Activated naive CD4-positive, alpha-beta T cell treated with Interleukin-2 at 50 U/mL for 16 hours (primary cell): ENCODE data around the gene MLIP.
"Not testable (repeated sequence)": the region's sequence is repeated elsewhere in the genome, so short reads cannot be mapped to it uniquely, and the experiment has no call there.

Experiments used
- DNase-seq: peaks from one replicate; pipeline ENCODE4 v3.0.0-alpha.2; 2020

The MLIP gene, protein sequence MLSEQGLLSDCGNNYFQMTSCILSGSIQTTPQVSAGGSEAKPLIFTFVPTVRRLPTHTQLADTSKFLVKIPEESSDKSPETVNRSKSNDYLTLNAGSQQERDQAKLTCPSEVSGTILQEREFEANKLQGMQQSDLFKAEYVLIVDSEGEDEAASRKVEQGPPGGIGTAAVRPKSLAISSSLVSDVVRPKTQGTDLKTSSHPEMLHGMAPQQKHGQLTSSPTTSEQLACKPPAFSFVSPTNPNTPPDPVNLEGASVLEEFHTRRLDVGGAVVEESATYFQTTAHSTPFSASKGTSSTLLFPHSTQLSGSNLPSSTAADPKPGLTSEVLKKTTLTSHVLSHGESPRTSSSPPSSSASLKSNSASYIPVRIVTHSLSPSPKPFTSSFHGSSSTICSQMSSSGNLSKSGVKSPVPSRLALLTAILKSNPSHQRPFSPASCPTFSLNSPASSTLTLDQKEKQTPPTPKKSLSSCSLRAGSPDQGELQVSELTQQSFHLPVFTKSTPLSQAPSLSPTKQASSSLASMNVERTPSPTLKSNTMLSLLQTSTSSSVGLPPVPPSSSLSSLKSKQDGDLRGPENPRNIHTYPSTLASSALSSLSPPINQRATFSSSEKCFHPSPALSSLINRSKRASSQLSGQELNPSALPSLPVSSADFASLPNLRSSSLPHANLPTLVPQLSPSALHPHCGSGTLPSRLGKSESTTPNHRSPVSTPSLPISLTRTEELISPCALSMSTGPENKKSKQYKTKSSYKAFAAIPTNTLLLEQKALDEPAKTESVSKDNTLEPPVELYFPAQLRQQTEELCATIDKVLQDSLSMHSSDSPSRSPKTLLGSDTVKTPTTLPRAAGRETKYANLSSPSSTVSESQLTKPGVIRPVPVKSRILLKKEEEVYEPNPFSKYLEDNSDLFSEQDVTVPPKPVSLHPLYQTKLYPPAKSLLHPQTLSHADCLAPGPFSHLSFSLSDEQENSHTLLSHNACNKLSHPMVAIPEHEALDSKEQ

DNA sequence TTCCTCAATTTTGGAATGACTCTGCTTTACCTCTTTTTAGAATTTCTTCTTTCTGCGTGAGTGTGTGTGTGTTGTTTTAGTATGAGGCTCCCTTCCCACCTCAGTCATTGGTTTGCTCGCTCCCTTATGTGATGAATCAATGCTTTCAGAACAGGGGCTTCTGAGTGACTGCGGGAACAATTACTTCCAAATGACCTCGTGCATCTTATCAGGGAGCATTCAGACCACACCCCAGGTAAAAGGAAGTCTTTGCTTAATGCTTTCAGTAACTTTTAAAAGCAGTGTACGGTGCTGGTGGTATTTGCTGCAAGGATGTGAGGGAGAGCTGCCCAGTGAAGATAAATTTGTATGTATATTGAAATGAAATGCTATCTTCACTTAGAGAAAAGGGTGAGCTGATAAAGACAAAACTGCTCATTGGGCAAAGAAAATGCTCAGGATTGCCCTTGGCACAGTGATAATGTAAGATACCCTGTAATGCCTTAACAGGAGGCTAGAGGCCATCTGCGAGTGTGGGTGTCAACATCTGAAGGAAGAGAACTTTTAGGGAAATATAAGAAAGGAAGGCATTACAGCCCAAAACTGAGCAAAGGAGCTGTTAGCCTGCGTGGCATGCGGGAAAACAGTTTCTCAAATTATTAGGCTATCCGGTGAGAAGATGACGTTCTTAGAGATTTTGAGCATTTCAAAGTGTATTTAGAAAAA is at the start of gene MLIP:
TSS of gene MLIP (plus strand) at position 103 of the 705 bp plus-strand sequence. CDS start at position 140, 37 bp downstream.
- no peak for DNase-seq

DNA sequence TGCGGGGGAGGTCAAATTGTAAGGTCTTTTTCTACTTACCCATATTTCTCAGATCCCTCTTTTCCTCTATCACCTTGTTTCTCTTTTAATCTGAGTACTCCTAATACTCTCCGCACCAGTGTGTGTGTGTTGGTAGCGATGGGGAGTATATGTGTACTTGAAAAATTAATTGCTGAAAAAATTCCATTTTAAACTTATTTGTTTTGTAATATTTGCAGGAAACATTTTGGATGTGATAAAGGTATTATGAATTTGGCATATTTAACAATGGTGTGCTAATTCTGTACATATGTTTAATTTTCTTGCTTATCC is 48.1 kb upstream of the MLIP start:
- DNase-seq, result no peak

DNA sequence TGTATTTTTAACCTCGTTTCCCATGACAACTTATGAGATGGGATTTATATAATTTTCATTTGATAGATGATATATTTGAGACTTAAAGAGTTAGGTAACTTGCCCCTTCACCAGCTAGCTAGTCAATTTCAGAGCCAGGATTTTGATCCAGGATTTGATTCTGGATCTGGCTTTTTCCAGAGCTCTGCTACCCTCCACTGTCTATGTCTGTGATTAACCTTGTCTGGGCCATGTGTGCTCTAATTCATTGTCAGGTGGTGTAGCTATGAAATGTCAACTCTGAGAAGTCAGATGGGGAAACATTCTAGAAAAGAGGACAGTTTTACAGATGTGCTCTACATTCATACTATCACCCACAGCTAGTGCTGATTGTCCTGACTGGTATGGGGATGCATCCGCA is 42.5 kb upstream of the MLIP start:
- no peak for DNase-seq

DNA sequence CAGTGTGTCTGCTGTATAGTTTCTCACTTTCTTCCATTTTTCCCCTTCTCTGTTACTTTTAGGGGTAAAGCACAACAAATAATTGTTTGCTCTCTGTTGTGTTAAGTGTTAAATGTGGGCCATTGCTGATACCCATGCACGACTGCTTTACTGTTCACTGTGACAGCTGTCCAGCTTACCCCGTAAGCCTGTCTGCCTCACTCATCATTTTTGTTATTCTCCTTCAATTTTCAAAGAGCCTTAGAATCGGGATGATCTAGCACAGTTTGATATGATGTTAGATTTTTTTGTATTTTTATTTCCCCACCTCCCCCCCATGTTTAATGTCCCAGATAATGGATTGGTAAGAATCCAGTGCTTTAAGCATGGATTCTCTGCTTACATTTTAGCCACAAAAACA is 41.2 kb upstream of the MLIP start:
- no peak for DNase-seq

DNA sequence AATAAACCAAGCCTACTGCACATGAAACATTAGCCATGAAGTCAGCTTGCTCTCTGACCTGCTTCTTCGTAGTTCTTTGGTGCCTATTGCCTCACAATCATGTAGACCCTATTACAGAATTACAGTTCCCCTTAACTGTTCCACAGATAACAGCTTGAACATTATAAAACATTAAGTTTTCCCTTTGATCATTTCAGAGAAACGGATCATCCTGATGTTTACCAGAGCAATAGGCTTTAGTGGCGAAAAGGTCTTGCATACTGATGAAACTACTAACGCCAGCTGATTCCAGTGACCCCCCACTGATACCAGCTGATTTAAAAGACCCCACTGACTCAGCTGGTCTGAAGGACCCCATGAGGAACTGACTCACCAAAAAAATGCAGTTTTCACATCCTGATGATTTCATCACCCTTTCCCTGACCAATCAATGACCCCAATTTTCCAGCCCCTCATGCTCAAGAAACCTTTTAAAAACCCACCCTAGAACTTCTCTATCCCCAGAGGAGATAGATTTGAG is 39.4 kb upstream of the MLIP start:
- DNase-seq, result no peak

DNA sequence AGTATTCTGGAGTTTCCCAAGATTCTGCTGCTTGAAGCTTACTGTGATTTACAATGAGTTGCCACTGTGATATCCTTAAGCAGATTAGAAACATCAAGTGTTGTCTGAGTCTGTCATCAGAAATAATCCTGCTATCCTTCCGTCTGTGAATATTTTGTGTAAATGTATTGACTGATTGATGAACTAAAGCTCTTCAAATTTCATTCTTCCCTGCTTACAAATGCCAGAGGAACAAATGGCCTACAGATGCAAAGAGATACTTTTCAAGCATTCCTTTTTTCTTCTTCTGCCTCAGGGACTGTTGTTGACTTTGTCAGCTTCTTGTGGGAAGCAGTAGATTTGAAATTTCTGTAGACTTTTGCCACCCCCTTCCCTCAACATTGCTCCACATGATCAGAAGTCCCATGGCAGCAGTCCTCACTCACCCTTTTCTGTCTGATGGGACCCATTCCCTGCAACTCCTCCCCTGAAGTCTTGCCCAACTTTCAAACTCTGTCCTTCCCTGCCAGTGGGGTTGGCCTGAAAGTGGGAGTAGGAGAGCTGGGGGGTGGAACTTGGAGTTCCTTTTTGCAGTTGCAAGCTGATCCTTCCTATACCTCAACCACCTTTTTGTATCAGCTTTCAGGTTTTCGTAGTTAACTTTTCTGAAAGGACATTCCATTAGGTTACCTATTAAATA is 38.5 kb upstream of the MLIP start:
- DNase-seq, result no peak

DNA sequence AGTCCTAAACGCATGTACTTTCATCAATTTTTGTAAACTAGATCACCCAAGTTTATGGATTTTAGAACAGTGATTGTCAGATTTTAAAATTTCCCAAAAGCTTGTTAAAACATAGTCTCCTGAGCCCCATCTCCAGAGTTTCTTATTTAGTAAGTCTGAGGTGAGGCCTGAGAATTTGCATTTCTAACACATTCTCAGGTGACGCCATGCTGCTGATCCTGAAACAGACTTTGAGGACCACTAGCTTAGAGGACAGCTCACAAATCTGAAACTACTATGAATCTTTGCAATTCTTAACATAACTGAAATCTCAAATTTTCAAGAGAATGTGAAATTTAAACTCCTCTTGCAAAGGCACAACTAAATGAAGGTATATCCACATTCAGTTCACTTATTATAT is 37.8 kb upstream of the MLIP start:
- DNase-seq, result no peak

DNA sequence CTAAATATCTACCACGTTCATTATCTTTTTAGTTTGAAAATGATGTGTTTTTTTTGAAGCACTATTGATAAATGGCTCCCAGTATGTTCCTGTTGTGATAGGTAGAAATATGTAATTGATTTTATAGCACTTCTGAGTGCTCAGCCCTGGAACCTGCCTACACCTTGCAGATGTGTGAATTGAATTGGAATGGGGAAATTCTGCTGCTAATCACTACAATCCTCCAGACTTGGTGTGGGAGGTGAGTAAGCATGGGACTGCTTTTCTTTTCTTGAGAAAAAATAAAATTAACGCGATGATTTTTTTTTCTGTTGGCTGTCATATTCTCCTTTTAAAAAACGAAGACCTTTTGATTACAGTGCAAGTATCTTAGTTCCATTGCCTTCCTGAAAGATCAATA is 37.1 kb upstream of the MLIP start:
- DNase-seq, result no peak

DNA sequence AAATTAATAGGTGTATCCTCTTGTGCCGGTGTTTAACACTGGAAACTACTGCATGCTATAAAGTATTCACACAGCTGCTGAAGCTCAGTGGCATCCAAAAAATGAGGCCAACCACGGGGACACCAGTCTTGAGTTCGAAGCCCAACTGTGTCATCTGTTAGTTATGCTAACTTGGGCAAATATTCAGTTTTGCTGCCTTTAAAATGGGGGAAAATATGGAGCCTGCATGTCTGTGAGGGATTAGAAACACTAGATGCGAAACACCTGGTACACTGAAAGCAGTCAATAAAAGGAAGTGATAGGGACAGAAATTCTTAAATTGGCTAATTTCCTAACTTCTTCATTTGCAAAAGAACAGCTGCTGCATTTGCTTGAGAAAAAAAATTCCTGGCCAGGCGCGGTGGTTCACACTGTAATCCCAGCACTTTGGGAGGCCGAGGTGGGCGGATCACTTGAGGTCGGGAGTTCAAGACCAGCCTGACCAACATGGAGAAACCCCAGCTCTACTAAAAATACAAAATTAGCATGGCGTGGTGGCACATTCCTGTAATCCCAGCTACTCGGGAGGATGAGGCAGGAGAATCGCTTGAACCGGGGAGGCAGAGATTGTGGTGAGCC is 36.6 kb upstream of the MLIP start:
- no peak for DNase-seq

DNA sequence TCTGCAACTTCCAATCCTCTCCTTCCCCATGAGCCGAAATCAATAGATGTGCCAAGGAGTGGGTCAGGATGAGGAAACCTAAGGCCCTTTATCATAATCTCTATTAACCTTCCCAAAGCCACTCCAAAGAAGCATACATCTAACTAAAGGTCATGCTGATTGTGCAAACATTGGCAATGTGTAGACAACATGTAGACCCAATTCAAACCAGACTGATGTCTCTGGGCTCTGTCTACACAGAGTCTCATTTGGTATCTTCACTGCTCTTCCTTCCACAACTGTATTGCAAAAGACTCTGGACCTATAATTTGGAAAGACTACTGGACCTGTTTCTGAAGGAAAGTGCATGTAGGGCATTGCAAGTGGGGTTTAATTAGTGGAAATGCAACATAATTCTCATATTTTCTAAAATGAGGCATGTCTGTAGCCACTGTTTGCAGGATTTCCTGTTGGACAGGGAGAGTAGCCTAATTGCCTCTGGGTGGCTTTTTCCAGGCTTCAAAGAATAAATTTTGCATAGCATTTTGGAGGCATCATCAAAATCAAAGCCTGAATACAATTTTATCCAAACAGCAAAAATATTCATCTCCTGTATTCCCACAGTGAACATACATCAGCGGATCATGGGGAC is 35.0 kb upstream of the MLIP start:
- no peak for DNase-seq

DNA sequence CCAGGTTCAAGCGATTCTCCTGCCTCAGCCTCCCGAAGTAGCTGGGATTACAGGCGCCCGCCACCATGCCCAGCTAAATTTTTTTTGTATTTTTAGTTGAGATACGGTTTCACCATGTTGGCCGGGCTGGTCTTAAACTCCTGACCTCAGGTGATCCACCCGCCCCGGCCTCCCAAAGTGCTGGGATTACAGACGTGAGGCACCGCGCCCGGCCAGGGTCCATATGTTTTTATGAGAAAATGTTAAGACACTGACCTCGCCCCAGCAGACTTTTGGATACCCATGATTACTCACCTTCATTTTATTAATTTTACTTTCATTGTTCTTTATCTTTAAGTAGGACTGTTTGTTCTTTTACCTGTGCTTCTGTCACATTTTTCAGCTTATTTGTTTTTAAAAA is 29.7 kb upstream of the MLIP start:
- not testable (repeated sequence) for DNase-seq

DNA sequence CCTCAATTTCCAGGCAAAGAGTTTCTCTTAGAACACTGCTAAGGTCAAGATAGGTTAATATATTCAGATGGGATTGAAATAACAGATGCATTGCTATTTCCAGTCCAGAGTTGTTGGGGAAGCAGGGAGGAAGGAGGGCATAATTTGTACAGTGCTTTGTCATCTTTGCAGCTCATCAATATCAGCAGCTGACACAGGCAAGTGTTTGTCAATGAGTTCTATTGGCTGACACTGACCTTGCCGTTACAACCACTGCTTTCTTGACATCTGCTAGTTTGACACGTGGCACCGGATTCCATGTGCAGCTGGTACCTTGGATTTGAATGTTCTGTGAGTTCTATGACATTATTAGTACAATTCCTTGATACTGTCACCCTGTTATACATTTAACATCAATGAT is 28.0 kb upstream of the MLIP start:
- no peak for DNase-seq

DNA sequence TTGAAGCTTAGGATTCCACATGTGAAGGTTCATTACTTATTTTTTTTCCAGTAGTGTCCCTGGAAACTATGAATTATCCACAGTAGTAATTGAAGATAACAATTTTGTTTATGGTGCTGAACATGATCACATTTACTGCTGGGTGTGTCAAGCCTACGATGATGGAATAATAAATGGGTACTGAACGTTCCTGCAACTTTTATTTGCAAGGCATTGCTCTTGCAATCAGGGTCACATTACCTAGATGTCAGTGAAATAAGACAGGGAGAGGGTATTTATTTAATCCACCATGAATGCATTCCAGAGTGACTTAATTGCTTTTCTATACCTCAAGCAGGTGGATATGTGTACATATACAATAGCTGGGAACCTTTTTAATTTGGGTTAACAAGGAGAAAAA is 27.0 kb upstream of the MLIP start:
- DNase-seq, result no peak

DNA sequence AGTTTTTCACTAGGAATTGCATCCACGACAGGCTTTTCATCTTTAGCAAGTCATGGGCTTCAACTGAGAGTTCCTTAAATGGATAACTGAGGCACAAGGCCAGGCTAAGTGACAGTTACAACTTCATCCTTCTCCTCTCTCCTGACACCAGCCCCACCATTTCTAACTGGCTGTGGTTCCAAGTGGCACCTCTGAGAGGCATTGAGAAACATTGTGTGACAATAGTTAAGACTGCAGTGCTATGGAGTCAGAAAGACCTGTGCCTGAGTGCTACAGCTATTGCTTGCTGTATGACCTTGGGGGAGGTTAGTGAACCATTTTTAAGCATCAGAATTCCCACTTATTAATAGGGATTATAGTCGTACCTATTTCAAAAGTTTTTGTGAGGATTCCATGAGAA is 26.2 kb upstream of the MLIP start:
- DNase-seq, result no peak

DNA sequence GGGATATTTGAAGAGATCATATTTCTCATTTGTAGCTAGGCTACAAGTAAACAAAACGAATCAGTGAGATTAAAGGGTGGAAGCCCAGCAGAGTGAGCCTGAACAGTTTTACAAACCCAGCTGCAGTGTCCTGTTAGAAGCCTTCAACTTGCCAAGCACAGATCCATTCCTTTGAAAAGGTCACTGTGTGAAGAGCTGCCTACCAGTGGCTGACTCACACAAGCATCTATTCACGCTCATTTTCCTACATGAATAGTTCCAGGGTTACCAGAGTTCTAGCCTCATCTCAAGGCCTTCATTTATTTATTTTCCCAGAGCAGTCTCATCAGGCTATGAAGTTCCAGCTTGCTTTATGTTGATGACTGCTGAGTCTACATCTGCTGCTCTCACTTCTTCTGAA is 25.7 kb upstream of the MLIP start:
- DNase-seq, result no peak

DNA sequence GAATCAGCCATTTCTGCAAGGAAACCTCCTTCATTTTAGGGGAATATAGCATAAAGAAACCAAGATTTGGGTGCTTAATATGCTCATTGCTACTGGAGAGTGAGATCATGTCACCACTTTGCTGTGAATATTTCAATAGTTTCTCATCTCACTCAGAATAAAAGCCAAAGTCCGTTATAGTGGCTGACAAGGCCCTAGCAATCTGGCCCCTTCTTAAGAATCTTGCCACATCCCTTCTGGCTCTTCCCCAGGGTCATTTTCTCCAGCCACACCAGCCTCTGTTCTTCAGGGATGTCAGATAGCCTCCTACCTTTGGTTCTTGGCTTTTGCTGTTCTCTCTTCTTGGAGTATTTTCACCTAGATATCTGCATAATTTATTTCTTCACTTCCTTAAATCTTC is 24.8 kb upstream of the MLIP start:
- no peak for DNase-seq

DNA sequence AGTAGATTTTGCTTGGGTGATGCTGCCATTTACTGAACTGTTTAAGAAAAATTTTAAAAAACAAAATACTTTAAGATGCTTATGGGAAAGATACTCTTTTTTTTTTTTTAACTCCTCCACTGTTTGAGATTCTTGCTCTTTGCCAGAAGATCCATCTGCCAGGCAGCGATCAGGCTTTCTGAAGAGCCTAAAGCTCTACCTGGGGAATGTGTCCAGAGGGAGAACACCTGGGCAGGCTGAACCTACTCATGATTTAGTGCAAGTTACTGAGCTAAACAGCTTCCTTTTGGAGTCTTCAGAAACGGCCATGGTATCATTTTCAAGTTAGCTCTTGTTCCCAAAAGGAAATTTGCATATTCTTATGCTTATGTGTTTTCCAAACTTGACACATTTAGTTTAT is 23.5 kb upstream of the MLIP start:
- no peak for DNase-seq

DNA sequence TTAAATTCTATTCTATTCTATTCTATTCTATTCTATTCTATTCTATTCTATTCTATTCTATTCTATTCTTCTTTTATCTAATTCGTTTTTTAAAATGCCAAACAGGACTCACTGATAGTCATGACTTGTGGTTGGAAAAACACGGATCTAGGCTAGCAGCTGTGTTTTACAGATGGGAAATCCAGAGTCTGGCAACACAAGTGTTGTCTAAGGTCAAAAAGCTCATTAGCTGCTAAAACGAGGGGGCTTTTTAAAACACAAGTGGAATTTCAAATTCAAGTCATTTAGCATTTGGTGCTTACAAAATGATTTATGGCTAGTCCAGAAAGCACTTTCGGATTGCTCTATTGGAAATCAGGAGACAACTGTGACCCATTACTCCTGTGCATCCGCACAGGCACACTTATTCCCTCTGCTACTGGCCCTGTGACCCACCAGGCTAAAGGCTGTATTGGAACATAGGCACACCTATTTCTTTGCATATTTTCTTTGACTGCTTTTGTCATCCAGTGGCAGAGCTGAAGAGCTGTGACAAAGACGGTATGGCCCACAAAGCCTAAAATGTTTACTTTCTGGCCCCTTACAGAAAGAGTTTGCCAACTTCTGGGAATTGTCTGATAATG is 17.8 kb upstream of the MLIP start:
- DNase-seq, result no peak

DNA sequence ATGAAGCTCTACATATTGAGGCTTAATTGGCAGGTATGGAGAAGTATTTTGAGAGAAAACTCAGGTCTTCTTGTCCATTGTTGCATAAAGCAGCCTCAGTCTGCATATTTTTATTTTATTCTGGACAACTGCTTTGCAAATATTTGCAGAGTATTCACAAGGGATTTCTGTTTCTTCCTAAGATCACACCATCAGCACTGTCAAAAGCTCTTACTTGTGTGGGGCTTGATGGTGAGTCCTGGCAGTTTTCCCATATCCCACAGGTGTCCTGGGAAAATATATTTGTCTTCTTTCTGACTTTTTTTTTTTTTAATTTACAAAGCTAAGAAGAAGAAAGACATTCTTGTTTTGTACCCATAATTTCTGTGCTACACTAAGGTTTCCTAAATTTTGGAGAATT is 16.9 kb upstream of the MLIP start:
- no peak for DNase-seq

DNA sequence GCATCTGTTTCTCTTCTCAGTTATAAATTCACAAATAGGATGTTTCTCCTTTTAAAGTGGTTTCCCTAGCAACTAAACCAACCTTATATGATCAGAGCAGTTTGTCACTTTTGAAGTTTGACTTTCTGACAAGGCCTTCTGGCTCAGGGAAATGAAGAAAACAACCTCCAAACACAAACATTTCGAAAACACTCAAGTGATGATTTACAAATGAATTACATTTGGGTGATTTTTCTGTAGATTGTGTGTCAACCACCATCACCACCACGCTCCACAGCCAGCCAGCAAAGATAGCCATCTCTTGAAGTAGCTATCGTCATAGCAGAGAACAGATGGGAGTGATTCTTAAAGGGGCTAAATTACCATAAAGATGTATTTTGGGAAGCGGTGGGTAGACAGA is 16.5 kb upstream of the MLIP start:
- no peak for DNase-seq

DNA sequence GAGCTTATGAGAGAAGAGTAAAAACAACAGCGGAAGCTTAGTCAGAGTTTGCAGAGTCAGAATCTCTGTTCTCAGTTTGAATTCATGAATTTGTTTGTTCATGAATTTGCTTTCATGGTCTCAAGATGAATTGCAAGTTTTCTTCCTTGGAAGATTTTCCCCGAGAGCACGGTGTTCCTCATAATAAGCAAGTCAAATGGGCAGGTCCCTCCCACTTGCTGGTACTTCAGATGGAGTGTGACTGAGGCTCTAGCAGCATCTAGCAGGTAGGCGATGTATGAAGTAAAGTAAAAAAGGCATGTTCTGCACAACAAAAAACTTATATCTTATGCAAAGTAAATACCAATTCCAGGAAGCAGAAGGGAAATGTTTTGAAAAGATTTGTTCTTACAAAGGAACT is 15.5 kb upstream of the MLIP start:
- DNase-seq, result no peak
